ENCODE data around the gene RCL1.

Gene RCL1

DNA sequence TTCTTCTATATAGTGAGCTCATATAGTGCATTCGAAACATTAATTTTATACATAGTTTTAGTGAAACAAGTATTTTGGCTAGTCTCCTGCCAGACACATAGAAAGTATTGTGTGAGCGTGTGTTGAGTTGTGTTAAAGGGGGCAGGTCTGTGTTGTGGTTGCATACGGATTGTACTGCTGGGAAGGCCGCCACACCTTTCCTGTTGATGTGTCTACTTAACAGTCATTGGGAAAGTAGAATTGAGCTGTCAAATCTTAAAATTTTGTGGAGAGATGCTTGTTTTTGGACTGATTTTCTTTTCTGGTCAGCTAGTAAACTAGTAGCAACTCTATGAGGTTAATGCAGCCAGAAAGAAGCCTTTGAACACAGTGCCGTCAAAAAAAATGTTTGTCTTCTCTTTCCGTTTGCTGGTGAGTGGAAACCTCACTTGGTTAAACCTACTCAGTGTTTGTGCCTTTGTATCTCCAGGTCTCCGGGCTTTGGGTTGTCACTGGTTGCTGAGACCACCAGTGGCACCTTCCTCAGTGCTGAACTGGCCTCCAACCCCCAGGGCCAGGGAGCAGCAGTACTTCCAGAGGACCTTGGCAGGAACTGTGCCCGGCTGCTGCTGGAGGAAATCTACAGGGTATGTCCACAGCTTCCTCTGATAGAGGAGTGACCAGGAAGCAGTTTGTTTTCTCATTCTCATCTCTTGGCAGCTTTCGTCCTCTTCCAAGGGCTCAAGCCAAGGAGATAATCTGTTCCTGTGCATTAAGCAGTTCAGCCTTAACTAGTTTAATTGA is 51.5 kb downstream of the RCL1 start:
- no peak for DNase-seq

DNA sequence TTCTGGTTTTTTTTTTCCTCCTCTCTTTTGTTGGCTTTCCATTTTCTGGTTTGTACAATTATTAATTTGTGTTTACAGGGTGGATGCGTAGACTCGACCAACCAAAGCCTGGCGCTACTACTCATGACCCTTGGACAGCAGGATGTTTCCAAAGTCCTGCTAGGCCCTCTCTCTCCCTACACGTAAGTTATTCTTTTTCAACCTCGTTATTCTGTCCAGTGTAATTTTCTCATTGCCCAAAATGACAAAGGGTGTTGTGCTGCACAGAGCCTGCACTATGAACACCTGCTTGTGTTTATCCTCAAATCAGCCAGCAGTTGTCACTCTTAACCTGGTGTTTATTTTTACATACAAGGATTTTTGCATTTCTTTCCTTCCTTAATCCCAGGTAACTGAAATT is 56.6 kb downstream of the RCL1 start:
- no peak for DNase-seq

DNA sequence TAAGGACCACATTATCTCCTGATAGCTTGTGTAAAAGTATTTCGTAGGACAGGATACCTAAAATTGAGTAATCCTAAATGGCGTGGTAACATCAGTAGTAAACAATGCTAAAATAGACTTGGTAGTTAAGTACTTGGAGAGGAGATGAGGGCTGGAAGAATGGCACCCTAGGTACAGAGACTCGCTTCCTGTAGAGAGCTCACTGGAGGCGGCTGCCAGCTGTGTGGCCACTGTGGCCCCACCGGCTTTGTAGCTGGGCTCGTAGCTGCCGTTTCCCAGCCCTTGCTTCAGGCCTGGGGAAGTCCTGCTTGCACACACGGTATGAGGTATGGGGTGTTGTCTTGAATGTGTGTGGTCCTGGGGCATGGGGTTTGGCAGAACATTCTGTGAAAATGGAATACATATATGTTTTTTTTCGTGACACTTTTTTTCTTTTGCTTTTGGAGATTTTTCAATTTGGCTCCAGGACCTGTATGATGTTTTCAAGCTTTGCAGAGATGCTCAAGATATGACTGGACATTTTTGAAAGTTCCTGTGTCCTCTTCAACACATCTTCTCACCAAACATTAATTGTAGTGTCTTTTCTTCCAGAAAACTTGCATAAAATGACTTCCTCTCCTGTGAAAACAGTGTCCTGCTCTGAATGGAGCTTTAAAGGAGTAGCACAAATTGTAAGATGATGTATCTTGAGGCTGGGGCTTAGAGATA is 58.0 kb downstream of the RCL1 start:
- no peak for DNase-seq

DNA sequence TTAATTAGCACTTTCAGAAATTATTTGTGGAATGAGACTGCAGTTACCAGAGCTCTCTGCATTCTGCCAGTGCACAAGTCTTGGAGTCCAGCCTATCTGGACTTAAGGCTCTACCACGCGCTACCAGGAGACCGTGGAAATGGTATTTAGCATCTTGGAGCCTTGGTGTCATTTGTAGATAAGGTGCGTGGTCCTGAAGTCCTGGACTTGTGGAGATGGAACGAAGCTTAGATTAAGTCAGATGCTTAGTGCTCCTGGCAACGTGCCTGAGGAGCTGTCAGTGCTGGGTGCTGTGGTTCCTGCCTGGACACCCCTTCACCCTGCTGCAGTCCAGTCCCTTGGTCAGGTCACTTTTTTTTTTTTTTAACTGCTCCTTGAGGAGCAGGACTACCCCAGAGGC is 59.7 kb downstream of the RCL1 start:
- DNase-seq: no peak

DNA sequence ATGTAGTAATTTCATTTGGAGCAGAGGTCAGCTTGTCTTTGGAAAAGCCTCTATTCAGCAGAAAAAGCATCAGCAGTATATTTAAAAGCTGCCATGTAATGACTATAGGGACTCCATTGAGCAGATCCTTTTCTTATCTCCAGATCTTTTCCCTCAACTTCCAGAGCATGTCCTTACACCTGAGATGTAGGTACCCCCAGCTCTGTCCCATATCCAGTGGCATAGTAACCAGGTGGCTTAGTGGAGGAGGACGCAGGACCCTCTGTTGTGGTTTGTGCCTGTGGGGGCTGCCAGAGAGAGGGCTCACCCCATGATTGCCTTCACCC is 61.5 kb downstream of the RCL1 start:
- no peak for DNase-seq

DNA sequence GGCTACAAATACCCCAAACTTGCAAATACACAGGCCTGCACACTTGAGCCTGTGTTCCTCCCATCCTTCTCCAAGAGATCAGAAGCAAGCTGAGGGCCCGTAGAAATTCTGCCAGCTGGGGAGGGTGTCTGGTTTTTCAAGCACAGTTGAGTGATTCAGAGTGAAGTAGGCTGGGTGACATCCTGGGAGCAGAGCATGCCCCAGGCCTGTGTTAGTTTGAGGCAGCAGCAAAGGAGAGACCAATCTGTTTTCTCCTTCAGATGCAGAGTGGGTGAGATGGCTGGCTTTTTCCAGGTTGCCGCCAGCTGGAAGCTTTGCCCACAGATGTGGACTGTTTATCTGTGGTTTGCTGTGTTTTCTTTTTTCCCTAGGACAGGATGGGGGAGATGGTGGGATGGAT is 63.1 kb downstream of the RCL1 start:
- no peak for DNase-seq

DNA sequence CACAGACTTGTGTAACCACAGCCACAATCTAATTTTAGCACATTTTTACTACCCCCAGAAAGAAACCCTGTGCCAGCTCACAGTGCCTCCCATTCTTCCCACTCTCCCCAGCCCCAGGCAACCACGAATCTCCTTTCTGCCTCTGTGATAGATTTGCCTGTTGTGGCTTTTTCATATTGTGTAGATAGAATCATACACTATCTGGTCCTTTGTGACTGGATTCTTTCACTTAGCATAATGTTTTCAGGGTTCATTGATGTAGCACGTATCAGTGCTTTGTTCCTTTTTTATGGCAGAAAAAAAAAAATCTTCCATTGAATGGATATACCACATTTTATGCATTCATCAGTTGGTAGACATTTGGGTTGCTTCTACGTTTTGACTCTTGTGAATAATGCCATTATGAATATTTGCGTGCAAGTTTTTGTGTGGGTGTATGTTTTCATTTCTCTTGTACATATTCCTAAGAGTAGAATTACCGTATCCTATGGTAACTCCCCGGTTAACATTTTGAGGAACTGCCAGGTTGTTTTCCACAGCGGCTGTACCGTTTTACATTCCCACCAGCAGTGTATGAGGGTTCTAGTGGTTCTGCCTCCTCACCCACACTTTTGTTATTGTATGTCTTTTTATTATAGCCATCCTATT is 64.5 kb downstream of the RCL1 start:
- no peak for DNase-seq

DNA sequence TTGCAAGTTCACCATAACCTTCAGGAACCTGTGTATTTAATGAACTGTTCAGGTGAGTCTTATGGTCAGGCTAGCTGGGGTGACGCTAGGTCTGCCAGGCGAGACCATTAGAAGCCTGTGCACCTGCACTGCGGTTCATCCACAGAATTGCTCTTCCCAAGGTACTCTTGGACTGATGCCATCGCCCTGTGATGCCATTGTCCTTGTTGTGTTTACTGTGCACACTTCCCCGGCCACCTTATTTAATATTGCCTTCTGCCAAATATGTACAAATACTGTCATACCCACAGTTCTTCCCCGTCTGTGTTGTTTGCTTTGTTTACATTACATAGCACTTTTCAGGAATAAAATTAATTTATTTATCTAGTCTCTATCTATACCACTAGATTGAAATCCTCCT is 66.3 kb downstream of the RCL1 start:
- no peak for DNase-seq

DNA sequence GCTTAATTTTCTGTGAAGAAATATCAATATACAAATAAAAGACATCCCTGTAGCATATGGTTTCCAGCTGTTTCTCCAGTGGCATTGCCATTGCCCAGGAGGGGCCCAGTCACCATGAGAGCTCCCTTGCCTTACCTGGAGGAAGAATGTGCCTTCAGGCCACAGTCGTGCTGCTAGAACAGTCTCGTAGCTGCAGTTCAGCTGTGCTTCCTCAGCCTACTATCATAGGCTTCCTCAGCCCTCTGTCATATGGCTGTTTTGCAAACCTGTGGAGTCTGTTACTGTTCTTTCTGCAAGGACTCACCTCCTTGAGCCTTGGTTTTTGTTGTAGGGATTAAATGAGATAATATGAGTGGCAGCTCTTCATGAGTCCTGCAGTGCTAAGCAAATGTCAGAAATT is 67.6 kb downstream of the RCL1 start:
- DNase-seq: no peak

DNA sequence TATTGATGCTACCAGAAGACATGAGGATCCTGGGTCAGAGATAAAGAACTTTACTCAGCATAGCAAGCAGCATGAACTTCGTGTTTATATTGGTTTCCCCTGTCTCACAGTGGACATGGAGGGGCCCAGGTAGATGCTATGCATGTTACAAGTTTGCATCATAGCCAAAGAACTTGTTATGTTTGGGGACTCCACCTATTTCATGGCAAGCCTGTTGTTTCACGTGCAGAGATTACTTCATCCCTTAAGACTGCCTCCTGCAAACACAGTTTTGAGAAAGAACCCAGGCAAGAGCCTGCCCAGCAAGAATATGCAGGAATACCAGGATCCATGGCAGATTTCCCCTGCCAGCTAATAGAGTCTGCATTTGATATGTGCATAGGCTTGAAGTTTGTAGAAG is 68.4 kb downstream of the RCL1 start:
- no peak for DNase-seq

DNA sequence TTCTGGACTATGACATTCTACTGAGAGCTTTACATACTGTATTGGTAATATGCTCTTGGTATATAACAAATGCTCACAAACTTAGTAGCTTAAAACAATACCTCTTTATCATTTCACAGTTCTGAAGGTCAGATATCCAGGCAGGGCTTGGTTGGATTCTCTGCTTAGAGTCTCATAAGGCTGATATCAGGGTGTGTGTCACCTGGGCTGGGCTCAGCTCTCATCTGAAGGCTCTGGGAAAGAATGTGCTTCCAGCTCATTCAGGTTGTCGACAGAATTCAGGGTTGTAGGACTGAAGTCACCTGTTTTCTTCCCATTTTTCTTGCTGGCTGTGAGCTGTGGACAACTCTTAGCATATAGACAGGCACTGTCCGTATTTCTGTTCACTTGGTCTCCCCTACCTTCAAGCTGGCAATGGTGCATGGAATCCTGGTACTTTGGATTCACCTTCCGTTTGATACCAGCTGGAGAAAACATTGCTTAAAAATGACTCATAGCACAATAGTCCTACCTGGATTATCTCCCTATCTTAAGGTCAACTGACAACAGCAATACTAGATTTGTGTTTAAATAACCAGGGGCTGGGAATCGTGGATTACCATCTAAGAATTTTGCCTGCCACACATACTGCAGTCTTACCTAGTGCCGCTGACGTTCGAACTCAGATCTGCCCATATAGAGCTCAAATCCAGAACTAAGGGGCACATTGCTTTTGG is 69.2 kb downstream of the RCL1 start:
- DNase-seq: no peak

DNA sequence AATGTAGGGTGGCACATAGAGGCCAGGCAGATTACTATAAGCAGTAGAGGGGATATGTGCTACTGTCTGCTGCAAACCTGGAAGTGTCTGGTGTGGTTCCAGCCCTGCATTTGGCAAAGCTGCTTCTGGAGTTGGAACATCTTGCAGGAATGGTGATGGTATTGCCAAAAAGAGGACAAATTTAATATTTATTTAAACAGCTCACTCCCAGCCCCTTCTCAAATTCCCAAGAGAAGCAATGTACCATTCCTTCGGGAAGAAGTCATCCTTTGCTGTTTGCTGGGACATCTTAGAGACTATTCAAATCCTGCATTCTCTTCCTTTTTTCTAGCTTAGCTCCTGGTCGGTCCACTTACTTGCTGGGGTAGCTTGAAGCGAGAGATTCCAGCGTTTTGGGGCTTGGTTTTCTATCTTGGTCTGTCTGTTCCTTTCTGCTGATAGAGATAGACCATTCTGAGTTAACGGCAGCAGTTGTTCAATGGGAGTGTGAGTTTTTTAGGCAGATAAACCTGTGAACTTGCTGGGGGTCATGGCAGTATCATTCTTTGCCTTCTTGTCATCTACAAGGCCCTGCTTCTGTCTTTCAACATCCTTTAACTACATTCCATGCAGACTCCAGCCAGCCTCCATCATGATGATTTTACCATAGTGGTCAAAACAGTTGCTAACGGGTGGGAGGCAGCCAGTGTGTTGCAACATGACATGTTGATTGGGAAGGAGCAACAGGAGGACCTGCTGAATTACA is 69.9 kb downstream of the RCL1 start:
- no peak for DNase-seq

DNA sequence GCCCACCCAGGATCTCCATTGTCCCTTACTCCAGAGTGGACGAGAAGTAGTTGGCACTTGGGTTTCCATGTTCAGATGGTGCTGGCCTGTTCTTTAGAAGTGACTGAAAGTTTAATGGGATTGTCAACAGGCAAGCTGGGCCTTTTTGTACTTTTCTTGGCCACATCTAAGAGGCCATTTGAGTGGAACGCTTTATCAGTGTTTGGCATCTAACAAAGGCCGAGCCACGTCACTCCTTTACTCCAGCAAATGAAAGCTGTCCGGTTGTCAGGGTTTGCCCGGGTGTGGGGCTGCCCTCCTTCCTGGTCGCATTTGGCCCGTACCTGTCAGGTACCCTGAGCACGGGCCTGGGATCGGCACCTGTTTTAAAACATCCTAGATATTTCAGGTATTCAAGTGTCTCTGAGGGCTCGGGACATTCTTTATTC is 71.5 kb downstream of the RCL1 start:
- no peak for DNase-seq

DNA sequence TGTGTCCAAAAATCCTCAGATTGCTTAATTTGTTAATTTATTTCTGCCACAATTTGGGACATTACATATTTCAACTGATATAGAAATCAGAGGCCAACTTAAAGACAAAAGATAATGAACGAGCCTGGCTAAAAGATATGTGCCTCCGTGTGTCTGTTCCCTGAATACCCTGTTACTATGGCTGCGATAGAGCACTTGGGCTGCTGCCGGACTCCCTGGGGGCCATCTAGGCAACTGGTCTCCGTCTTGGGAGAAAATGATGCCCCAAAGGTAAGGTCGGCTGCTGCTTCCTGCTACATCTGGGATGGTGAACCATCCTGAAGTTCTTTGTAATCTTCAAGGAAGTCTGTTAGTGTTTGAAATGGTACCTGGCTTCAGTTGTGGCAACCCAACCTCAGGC is 72.0 kb downstream of the RCL1 start:
- no peak for DNase-seq

DNA sequence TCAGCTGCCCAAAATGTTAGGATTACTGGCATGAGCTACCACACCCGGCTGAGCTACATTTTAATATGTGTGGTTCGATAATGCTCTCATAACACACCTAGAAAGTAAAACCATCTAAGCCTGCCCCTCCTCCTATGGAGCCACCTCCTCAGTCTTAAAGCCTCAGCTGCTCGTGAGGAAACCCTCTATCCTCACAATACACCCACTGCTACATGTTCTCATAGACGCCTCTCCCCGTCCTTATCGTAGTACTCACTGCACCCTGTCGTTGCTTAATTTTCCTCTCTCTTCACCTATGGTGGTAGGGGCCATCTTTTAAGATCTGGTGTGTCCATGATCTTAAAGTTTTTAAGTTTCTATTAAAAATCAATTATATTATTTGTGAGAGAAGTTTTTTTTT is 72.9 kb downstream of the RCL1 start:
- no peak for DNase-seq

DNA sequence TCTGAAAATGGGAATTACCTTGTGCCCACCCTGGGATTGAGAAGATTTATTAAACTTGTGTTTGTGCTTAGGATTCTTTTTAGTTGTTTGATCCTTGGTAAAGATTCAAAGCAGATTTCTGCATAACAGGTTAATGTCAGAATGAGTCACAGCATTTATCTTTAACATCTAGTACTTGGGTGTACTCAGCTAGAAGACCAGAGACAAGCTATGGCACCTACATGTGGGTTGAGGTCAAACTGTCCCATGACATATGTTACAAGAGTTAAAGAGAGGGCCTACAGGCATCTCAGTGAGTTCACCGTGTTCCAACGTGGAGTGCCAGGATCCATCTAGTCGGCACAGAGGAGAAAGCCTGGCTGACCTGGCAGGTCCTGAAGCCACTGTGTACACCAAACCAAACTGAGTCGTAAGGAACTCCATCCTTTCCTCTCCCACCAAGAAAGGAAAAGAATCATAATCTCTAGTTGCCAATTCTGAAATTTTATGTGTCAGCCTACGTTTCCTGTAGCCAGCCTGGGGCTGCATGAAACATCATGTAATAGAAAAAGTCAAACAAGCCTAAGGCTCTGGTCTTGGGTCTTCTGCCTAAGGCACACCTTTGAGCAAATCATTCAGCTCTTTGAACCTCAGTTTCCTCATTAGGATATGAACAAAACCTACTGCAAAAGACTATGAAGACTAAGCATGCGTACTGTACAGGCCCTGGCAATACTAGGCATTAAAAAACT is 73.7 kb downstream of the RCL1 start:
- DNase-seq: no peak

DNA sequence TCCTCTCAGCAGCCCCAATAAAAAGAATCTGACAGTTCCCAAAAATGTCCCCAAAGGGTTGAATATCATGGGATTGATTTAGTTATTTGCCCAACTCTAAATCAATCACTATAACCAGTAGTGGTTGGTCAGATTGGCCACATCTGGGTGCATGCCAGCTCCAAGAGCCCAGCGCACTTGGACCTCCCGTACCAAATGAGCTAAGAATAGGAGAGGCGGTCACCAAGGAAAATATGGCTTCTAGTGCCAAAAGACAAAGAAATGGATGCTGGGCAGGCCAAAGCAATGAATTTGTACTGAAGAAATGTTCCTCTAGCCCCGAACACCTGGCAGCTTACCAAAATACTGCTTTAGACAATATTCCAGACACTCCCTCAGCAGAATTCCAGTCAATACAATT is 80.3 kb downstream of the RCL1 start:
- DNase-seq: no peak

DNA sequence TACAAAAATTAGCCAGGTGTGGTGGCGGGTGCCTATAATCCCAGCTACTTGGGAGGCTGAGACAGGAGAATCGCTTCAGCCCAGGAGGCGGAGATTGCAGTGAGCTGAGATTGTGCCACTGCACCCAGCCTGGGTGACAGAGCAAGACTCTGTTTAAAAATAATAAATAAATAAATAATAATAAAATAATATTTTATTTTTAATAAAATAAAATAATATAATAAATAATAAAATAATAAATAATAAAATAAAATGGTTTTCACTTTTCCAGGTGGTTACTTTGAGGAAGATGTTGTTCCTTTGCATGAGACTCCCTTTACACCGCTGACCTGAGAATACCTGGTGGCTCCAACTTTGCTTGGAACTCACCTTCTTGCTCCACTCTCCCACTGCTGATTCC is 82.8 kb downstream of the RCL1 start:
- no peak for DNase-seq

DNA sequence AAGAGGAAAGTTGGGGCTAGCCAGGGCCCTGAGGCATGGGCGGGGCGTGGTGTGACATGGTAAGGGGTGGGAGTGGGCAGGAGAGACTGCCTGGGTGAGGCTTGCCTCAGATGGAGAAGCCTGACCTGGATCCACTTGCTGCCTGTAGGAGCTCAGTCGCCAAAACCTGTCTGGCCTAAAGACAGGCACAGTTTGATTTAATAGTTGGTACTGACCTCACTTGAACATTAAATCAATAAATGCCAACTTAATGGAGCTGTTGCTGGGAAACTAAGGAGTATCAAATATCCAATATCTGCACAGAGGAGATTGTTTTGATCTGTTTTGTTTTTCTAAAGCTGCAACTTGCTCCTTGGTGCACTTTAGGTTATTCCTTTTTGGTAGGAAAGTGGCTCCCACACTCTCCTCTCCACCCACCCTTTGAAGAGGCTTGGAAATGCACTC is 86.4 kb downstream of the RCL1 start:
- DNase-seq: no peak

DNA sequence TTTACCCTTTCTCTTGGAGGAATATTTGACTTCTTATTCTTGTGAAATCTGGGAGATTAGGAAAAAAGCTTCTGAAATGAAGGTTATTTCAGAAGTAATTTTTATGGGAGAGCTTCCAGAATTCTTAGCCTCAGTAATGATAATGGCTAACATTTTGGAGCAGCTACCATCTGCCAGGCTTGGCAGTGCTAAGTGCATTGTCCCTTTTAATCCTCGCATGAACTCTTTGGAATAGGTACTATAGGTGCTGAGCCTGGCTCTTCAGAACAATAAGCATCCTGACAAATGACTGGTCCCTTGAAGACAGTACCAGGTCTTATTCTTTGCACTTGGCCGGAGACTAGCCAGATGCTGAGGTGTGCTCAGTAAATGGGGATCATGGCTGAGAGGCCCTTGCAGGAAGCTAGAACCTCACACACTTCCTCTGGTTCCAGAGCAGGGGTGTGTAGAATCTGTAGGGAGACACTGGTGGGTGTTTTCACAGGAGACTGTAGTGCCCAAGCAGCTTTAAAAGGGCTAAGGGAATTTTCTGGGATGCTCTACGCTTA is 90.7 kb downstream of the RCL1 start:
- DNase-seq: no peak

DNA sequence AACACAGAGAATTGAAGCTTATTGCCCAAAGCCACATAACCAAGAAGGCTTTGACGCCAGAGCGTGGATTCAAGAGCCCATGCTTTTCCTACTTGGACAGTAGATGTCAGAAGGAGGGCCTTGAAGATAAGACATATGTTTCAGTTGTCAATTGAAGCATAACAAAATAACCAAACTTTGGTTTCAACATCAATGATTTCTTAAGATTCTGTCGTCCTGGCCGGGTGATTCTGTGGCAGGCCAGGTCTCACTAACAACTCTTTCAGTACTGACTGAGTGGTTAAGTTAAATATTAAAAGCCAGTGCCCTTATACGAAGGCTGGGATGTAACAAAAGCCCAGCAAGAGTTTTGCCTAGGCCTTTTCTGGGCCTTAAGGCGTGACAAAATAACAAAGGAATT is 94.0 kb downstream of the RCL1 start:
- no peak for DNase-seq

DNA sequence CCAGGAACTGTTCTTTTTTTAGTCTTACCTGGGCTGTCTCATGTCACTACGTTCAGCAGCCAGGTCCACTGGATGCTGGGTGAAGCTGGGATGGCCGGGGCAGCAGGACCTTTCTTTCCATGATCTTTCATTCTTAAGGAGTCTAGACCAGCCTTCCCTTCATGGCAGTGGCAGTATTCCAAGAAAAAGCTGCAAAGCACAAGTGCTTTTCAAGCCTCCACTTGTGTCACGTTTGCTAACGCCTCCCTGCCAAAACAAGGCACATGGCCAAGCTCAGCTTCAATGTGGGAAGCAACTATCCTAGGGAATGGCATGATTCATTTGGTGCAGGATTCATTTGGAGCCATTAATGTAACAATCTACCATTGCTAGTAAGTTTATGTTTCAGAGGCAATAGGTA is 94.8 kb downstream of the RCL1 start:
- no peak for DNase-seq
